WTC11 (cell line): ENCODE data around the gene PHC2. TPM values are rescaled to one million over a fixed set of nuclear protein-coding genes. Genes with fewer than 3 reads are reported as not detected.

Experiments
- ATAC-seq: fragments of 200-7000 bp; cut with Tn5 transposase; 2 replicates; pipeline ENCODE4 v1.10.0; 2021; ENCODE audit warnings: mild to moderate bottlenecking, moderate library complexity
- CTCF ChIA-PET: fragments of 300-600 bp; sonication (Branson Sonifier 250); formaldehyde crosslinking; loops from one replicate; lab custom pipeline; 2021; ENCODE audit warnings: antibody characterized with exemption; lab: Charles Lee
- POLR2A ChIA-PET: fragments of 350-600 bp; sonication (Branson Sonifier 250); formaldehyde crosslinking; loops from one replicate; lab custom pipeline; 2021; ENCODE audit warnings: antibody characterized with exemption; lab: Charles Lee
- DNase-seq: peaks from one replicate; pipeline ENCODE4 v3.0.0; 2021; ENCODE audit warnings: low spot score
- H3K27ac Mint-ChIP-seq: 2 replicates; pipeline ENCODE4 v1.8.0; 2021; ENCODE audit warnings: mixed read lengths
- H3K27me3 Mint-ChIP-seq: 2 replicates; pipeline ENCODE4 v1.8.0; 2021; ENCODE audit warnings: low read depth, mild to moderate bottlenecking, moderate library complexity, mixed read lengths
- H3K36me3 Mint-ChIP-seq: 2 replicates; pipeline ENCODE4 v1.8.0; 2021; ENCODE audit warnings: mixed read lengths
- H3K4me1 Mint-ChIP-seq: 2 replicates; pipeline ENCODE4 v1.8.0; 2022; ENCODE audit warnings: mixed read lengths
- H3K4me3 Mint-ChIP-seq: 2 replicates; pipeline ENCODE4 v1.8.0; 2021; ENCODE audit warnings: mild to moderate bottlenecking, moderate library complexity, mixed read lengths
- H3K9me3 Mint-ChIP-seq: 2 replicates; pipeline ENCODE4 v1.8.0; 2021; ENCODE audit warnings: mixed read lengths
- ARID4B ChIP-seq: sonication (generic); formaldehyde crosslinking; IDR thresholded peaks from 2 replicates; pipeline ENCODE4 v1.8.0; 2023; ENCODE audit warnings: missing genetic modification reagents, mild to moderate bottlenecking, borderline replicate concordance
- ATF3 ChIP-seq: sonication (generic); formaldehyde crosslinking; conservative IDR thresholded peaks from 2 replicates; pipeline ENCODE4 v1.8.1; 2022; ENCODE audit warnings: mild to moderate bottlenecking, missing genetic modification reagents
- CBFB ChIP-seq: sonication (generic); formaldehyde crosslinking; IDR thresholded peaks from 2 replicates; pipeline ENCODE4 v1.8.1; 2022; ENCODE audit warnings: mild to moderate bottlenecking, low read depth, missing genetic modification reagents
- CTCF ChIP-seq: fragments of 200-600 bp; IDR thresholded peaks from 2 replicates; pipeline ENCODE4 v1.8.0; 2022; ENCODE audit warnings: antibody characterized with exemption
- ELF4 ChIP-seq: sonication (generic); formaldehyde crosslinking; IDR thresholded peaks from 2 replicates; pipeline ENCODE4 v1.8.1; 2022; ENCODE audit warnings: low read depth, mild to moderate bottlenecking, moderate library complexity, missing genetic modification reagents
- FOXP4 ChIP-seq: sonication (generic); formaldehyde crosslinking; IDR thresholded peaks from 2 replicates; pipeline ENCODE4 v1.8.0; 2022; ENCODE audit warnings: mild to moderate bottlenecking, missing genetic modification reagents
- JAZF1 ChIP-seq: fragments of 250-450 bp; sonication (Bioruptor Pico); IDR thresholded peaks from 2 replicates; pipeline ENCODE4 v1.9.0; 2021; ENCODE audit warnings: moderate library complexity, mild to moderate bottlenecking, inconsistent platforms
- JUN ChIP-seq: sonication (generic); formaldehyde crosslinking; IDR thresholded peaks from 2 replicates; pipeline ENCODE4 v1.8.0; 2023; ENCODE audit warnings: mild to moderate bottlenecking, missing genetic modification reagents
- MXD4 ChIP-seq: fragments of 250-450 bp; sonication (Bioruptor Pico); IDR thresholded peaks from 2 replicates; pipeline ENCODE4 v1.8.0; 2021; ENCODE audit warnings: mild to moderate bottlenecking, moderate library complexity, borderline replicate concordance
- NFATC4 ChIP-seq: fragments of 250-450 bp; sonication (Bioruptor Pico); IDR thresholded peaks from 2 replicates; pipeline ENCODE4 v1.9.0; 2021; ENCODE audit warnings: mild to moderate bottlenecking
- OVOL2 ChIP-seq: fragments of 250-450 bp; sonication (Bioruptor Pico); IDR thresholded peaks from 2 replicates; pipeline ENCODE4 v1.9.0; 2021; ENCODE audit warnings: mild to moderate bottlenecking, borderline replicate concordance
- RELA ChIP-seq: sonication (generic); formaldehyde crosslinking; IDR thresholded peaks from 2 replicates; pipeline ENCODE4 v1.8.1; 2022; ENCODE audit warnings: missing genetic modification reagents, mild to moderate bottlenecking, borderline replicate concordance
- TCF7 ChIP-seq: sonication (generic); formaldehyde crosslinking; IDR thresholded peaks from 2 replicates; pipeline ENCODE4 v1.8.0; 2022; ENCODE audit warnings: mild to moderate bottlenecking, low read depth, missing genetic modification reagents, moderate library complexity
- TEAD1 ChIP-seq: sonication (generic); formaldehyde crosslinking; IDR thresholded peaks from 2 replicates; pipeline ENCODE4 v1.8.0; 2022; ENCODE audit warnings: mild to moderate bottlenecking, missing genetic modification reagents
- ZNF138 ChIP-seq: sonication (generic); formaldehyde crosslinking; conservative IDR thresholded peaks from 2 replicates; pipeline ENCODE4 v1.8.1; 2022; ENCODE audit warnings: mild to moderate bottlenecking, moderate library complexity, missing genetic modification reagents
- ZNF416 ChIP-seq: fragments of 250-450 bp; sonication (Bioruptor Pico); IDR thresholded peaks from 2 replicates; pipeline ENCODE4 v1.9.0; 2021; ENCODE audit warnings: mild to moderate bottlenecking, inconsistent platforms
- total RNA-seq: library from RNA; stranded (reverse); gene quantifications from 3 replicates; pipeline ENCODE4 v1.2.3, GENCODE V29; 2021
- TF ChIP-seq, protein P1 (sequence below): sonication (generic); formaldehyde crosslinking; IDR thresholded peaks from 2 replicates; pipeline ENCODE4 v1.8.0; 2023; ENCODE audit warnings: mild to moderate bottlenecking, missing genetic modification reagents
- TF ChIP-seq, protein P2 (sequence below): fragments of 250-450 bp; sonication (Bioruptor Pico); IDR thresholded peaks from 2 replicates; pipeline ENCODE4 v2.1.2; 2022; ENCODE audit warnings: mild to moderate bottlenecking, moderate library complexity
- TF ChIP-seq, protein P3 (sequence below): sonication (generic); formaldehyde crosslinking; IDR thresholded peaks from 2 replicates; pipeline ENCODE4 v1.8.1; 2023; ENCODE audit warnings: mild to moderate bottlenecking, missing genetic modification reagents, moderate library complexity

PHC2 gene
- total RNA-seq, 1 experiment from 2014 or later: 7.0 TPM

GRCh38 chr1:33359931-33360330, 71.0 kb downstream of the PHC2 start (continued):
- TF ChIP-seq FOXP4 (CRISPR knock-in tag) (no peak), TCF7 (no peak)
- TF ChIP-seq, all 79 proteins: peak for 0

DNA sequence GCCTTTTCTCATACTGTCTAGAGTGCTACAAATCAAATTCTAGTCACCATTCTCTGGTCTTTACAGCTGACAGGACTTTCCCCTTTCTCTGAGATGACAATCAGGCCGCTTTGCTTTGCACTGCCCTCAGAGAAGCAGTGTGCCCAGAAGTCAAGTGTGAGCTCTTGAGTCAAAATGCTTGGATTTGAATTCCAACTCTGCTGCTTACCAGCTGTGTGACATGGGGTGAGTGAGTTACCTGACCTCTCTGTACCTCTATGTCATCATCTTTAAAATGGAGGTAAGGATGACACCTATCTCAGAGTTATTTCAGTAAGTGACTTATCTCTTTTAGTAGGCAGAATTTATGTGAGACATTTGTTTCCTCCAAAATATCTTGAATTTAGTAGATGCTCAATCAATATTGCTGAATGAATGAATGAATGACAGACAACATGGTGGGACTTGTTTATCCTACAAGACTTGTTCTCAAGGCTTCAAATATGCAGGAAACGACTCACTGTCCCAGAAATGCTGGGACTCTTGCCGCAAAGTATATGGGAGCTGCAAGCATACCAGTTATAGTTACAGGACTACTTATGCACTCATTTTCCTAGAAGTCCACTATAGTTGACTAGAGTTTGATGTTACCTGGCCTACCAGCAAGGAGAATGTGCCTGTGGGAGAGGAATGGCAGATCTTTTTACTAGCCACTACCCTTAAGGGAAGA, 71.9 kb downstream of the PHC2 start:
- Mint-ChIP-seq H3K4me3 (no peak overlapping the region), H3K27me3 (peaks cover 66% of the 10 kb centered on the region), H3K36me3 (no peaks in the 10 kb centered on the region), H3K9me3 (peaks cover 4% of the 10 kb centered on the region; the same call in 1 of the 2 replicates), H3K27ac (no peak overlapping the region), H3K4me1 (peaks cover 32% of the 10 kb centered on the region)
- ATAC-seq (no peak), DNase-seq (no peak)
- ChIA-PET CTCF (interaction anchor here (1.0 to 1.5 kb wide), 2 partner anchors 9 to 20 kb away, joined by 3 to 5 read pairs; no protein-coding TSS in a partner anchor), POLR2A (no interaction called here)
- TF ChIP-seq JAZF1 (CRISPR knock-in tag) (no peak), ZNF416 (CRISPR knock-in tag) (no peak), ATF3 (CRISPR knock-in tag) (no peak), NFATC4 (CRISPR knock-in tag) (no peak), CTCF (no peak), JUN (CRISPR knock-in tag) (no peak), ZNF138 (CRISPR knock-in tag) (no peak), OVOL2 (CRISPR knock-in tag) (no peak), TEAD1 (CRISPR knock-in tag) (no peak), ARID4B (CRISPR knock-in tag) (no peak), RELA (CRISPR knock-in tag) (no peak), MXD4 (no peak), ELF4 (no peak), CBFB (no peak)
- TF ChIP-seq, protein P1, sequence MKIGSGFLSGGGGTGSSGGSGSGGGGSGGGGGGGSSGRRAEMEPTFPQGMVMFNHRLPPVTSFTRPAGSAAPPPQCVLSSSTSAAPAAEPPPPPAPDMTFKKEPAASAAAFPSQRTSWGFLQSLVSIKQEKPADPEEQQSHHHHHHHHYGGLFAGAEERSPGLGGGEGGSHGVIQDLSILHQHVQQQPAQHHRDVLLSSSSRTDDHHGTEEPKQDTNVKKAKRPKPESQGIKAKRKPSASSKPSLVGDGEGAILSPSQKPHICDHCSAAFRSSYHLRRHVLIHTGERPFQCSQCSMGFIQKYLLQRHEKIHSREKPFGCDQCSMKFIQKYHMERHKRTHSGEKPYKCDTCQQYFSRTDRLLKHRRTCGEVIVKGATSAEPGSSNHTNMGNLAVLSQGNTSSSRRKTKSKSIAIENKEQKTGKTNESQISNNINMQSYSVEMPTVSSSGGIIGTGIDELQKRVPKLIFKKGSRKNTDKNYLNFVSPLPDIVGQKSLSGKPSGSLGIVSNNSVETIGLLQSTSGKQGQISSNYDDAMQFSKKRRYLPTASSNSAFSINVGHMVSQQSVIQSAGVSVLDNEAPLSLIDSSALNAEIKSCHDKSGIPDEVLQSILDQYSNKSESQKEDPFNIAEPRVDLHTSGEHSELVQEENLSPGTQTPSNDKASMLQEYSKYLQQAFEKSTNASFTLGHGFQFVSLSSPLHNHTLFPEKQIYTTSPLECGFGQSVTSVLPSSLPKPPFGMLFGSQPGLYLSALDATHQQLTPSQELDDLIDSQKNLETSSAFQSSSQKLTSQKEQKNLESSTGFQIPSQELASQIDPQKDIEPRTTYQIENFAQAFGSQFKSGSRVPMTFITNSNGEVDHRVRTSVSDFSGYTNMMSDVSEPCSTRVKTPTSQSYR (CRISPR knock-in tag): no peak
- TF ChIP-seq, protein P2, sequence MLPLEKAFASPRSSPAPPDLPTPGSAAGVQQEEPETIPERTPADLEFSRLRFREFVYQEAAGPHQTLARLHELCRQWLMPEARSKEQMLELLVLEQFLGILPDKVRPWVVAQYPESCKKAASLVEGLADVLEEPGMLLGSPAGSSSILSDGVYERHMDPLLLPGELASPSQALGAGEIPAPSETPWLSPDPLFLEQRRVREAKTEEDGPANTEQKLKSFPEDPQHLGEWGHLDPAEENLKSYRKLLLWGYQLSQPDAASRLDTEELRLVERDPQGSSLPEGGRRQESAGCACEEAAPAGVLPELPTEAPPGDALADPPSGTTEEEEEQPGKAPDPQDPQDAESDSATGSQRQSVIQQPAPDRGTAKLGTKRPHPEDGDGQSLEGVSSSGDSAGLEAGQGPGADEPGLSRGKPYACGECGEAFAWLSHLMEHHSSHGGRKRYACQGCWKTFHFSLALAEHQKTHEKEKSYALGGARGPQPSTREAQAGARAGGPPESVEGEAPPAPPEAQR (CRISPR knock-in tag): no peak
- TF ChIP-seq, protein P3, sequence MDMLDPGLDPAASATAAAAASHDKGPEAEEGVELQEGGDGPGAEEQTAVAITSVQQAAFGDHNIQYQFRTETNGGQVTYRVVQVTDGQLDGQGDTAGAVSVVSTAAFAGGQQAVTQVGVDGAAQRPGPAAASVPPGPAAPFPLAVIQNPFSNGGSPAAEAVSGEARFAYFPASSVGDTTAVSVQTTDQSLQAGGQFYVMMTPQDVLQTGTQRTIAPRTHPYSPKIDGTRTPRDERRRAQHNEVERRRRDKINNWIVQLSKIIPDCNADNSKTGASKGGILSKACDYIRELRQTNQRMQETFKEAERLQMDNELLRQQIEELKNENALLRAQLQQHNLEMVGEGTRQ (CRISPR knock-in tag): no peak
